ENCODE measurements around the gene NME7. TPM values are rescaled to one million over a fixed set of nuclear protein-coding genes. Genes with fewer than 3 reads are reported as not detected.
"Not testable (repeated sequence)": the region's sequence is repeated elsewhere in the genome, so short reads cannot be mapped to it uniquely, and the experiment has no call there.

NME7 gene, protein sequence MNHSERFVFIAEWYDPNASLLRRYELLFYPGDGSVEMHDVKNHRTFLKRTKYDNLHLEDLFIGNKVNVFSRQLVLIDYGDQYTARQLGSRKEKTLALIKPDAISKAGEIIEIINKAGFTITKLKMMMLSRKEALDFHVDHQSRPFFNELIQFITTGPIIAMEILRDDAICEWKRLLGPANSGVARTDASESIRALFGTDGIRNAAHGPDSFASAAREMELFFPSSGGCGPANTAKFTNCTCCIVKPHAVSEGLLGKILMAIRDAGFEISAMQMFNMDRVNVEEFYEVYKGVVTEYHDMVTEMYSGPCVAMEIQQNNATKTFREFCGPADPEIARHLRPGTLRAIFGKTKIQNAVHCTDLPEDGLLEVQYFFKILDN
- 10 to 100 TPM in 5 of 7 donors, 1 to 10 TPM in 2; 7.6 to 22.0 (median 13.2) TPM for total RNA-seq
- polyA plus RNA-seq, result 1 to 10 TPM; 4.0 to 8.0 (median 5.5) TPM
- long read RNA-seq, donor 1, transcript NME7-201 (12 exons, 1,642 nt), result major isoform, 5 of 5 reads
- long read RNA-seq, donor 1, partial matches to known transcripts, result 0 of 5 reads
- long read RNA-seq, donor 1, other reads (novel, unspliced or antisense), result 0 of 5 reads
- long read RNA-seq, donor 2, full-length matches to known transcripts, result 7 of 12 reads
- long read RNA-seq, donor 2, partial matches to known transcripts, result 5 of 12 reads
- long read RNA-seq, donor 2, other reads (novel, unspliced or antisense), result 0 of 12 reads

GRCh38 chr1:169367686-169368405 lies at the start of gene NME7, which contains the start of gene BLZF1:
Gene NME7 (minus strand): TSS chr1:169367797. CDS start chr1:169367710, 87 bp downstream.
Gene BLZF1 (plus strand): TSS chr1:169368195. CDS start chr1:169369523, 1,328 bp downstream.
- H3K27ac ChIP-seq, result peak within 1 kb of the TSS; percentile 17 to 92 (median 84)
- peaks cover 0 to 4% (median 0%) of the 10 kb centered on the region in 8 donors for H3K9me3 ChIP-seq
- H3K36me3 ChIP-seq, result peaks cover 0 to 33% (median 15%) of the 10 kb centered on the region in 6 donors
- H3K4me3 ChIP-seq, result peak within 1 kb of the TSS; percentile 50 to 90 (median 76)
- peak; percentile 99 for DNase-seq
- TF ChIP-seq, protein P1, sequence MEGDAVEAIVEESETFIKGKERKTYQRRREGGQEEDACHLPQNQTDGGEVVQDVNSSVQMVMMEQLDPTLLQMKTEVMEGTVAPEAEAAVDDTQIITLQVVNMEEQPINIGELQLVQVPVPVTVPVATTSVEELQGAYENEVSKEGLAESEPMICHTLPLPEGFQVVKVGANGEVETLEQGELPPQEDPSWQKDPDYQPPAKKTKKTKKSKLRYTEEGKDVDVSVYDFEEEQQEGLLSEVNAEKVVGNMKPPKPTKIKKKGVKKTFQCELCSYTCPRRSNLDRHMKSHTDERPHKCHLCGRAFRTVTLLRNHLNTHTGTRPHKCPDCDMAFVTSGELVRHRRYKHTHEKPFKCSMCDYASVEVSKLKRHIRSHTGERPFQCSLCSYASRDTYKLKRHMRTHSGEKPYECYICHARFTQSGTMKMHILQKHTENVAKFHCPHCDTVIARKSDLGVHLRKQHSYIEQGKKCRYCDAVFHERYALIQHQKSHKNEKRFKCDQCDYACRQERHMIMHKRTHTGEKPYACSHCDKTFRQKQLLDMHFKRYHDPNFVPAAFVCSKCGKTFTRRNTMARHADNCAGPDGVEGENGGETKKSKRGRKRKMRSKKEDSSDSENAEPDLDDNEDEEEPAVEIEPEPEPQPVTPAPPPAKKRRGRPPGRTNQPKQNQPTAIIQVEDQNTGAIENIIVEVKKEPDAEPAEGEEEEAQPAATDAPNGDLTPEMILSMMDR (IDR thresholded peaks at IDR 0.05 in 8 of 11, conservative IDR thresholded peaks at IDR 0.05 in 3 of 11), result peak in 1 of 11 experiments; percentile 35
- peak; percentile 68 to 82 (median 78) for TF ChIP-seq POLR2AphosphoS5 (IDR thresholded peaks at IDR 0.05)
- no peak for TF ChIP-seq POLR2A (IDR thresholded peaks at IDR 0.05)
- H3K4me1 ChIP-seq, result peaks cover 12 to 69% (median 41%) of the 10 kb centered on the region in 6 donors
- H3K27me3 ChIP-seq (replicated peaks in 1 of 7), result no peaks in the 10 kb centered on the region
- 0% methylated on average over 37 of the region's 37 CpGs for WGBS, 5 donors
- intact Hi-C loops (cut with DNase I; ENCODE audit: low total_unique reads), result loop anchor here (10.0 kb wide), 1 partner anchor 933 kb away; no protein-coding TSS in a partner anchor

- Histone ChIP-seq H3K4me1 (no peaks in the 10 kb centered on the region), H3K9me3 (peaks cover 0 to 42% (median 37%) of the 10 kb centered on the region in 8 donors), H3K27me3 (replicated peaks in 1 of 7) (no peaks in the 10 kb centered on the region), H3K4me3 (no peak overlapping the region), H3K36me3 (no peaks in the 10 kb centered on the region), H3K27ac (no peak overlapping the region)
- intact Hi-C loops (cut with DNase I; ENCODE audit: low total_unique reads), result no loop called here
- DNase-seq, result no peak
- TF ChIP-seq, protein P1 (IDR thresholded peaks at IDR 0.05 in 8 of 11, conservative IDR thresholded peaks at IDR 0.05 in 3 of 11), result no peak
- no peak for TF ChIP-seq POLR2AphosphoS5 (IDR thresholded peaks at IDR 0.05)
- TF ChIP-seq POLR2A (IDR thresholded peaks at IDR 0.05), result no peak
- 90 to 100% (median 97%) methylated on average over 2 of the region's 2 CpGs for WGBS, 5 donors
Observed at GRCh38 chr1:169414952-169415351, 47.4 kb upstream of the NME7 start.

DNA sequence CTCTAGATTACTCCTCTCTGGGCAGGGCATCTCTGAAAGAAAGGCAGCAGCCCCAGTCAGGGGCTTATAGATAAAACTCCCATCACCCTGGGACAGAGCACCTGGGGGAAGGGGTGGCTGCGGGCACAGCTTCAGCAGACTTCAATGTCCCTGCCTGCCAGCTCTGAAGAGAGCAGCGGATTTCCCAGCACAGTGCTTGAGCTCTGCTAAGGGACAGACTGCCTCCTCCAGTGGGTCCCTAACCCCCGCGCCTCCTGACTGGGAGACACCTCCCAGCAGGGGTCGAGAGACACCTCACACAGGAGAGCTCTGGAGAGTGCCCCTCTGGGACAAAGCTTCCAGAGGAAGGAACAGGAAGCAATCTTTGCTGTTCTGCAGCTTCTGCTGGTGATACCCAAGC lies 40.7 kb upstream of the NME7 start:
- H3K27ac ChIP-seq; H3K27me3 ChIP-seq (replicated peaks in 1 of 7); H3K4me3 ChIP-seq; H3K36me3 ChIP-seq; H3K4me1 ChIP-seq; intact Hi-C loops (cut with DNase I; ENCODE audit: low total_unique reads); DNase-seq: not testable (repeated sequence)
- H3K9me3 ChIP-seq, result peaks cover 0 to 100% (median 98%) of the 10 kb centered on the region in 8 donors
- 87 to 100% (median 93%) methylated on average over 3 to 5 of the region's 5 CpGs for WGBS, 5 donors

GRCh38 chr1:169402578-169402977 lies 35.0 kb upstream of the NME7 start:
- H3K27ac ChIP-seq; H3K27me3 ChIP-seq (replicated peaks in 1 of 7); H3K4me1 ChIP-seq; H3K36me3 ChIP-seq; H3K4me3 ChIP-seq; DNase-seq; intact Hi-C loops (cut with DNase I; ENCODE audit: low total_unique reads): not testable (repeated sequence)
- H3K9me3 ChIP-seq, result peaks cover 0 to 73% (median 53%) of the 10 kb centered on the region in 8 donors
- WGBS, 5 donors, result 64 to 97% (median 88%) methylated on average over 1 of the region's 1 CpG
